ENCODE measurements around the gene LRP2BP.
"Not testable (repeated sequence)": the region's sequence is repeated elsewhere in the genome, so short reads cannot be mapped to it uniquely, and the experiment has no call there.

The LRP2BP gene

GRCh38 chr4:185325721-185326120, 70.0 kb downstream of the LRP2BP start:
- not testable (repeated sequence) for DNase-seq (ENCODE audit: low spot score)

- DNase-seq (ENCODE audit: low spot score), result not testable (repeated sequence)
These were observed 71.4 kb downstream of the LRP2BP start for GRCh38 chr4:185324361-185324760.

GRCh38 chr4:185323606-185324005, 72.1 kb downstream of the LRP2BP start:
- no peak for DNase-seq (ENCODE audit: low spot score)

- no peak for DNase-seq (ENCODE audit: low spot score)
These were observed 72.9 kb downstream of the LRP2BP start for GRCh38 chr4:185322803-185323202.

- no peak for DNase-seq (ENCODE audit: low spot score)
These were observed 77.0 kb downstream of the LRP2BP start for GRCh38 chr4:185318679-185319078.

- no peak for DNase-seq (ENCODE audit: low spot score)
These were observed 77.8 kb downstream of the LRP2BP start for GRCh38 chr4:185317880-185318279.

- not testable (repeated sequence) for DNase-seq (ENCODE audit: low spot score)
These were observed 78.3 kb downstream of the LRP2BP start for GRCh38 chr4:185317462-185317861.

Data from globus pallidus (tissue), 1 donor.